HFF-Myc (cell line): Measurements from ENCODE around the gene KAZALD1.

ENCODE experiments used
- DNase-seq: peaks from one replicate; pipeline ENCODE4 v3.0.0-alpha.2; 2011; ENCODE audit warnings: low read depth; ENCODE audit errors: extremely low read depth
- H3K4me3 ChIP-seq: replicated peaks from 2 replicates; pipeline ENCODE4 v1.5.1; 2011; ENCODE audit warnings: low read depth, mild to moderate bottlenecking, control low read depth, low read length
- CTCF ChIP-seq: IDR thresholded peaks from 2 replicates; pipeline ENCODE4 v1.5.1; 2012; ENCODE audit warnings: mild to moderate bottlenecking, low read depth, low read length, control low read depth; ENCODE audit errors: missing control alignments

The KAZALD1 gene

GRCh38 chr10:101016814-101017213 is 45.0 kb upstream of the KAZALD1 start:
- H3K4me3 ChIP-seq, result no peak overlapping the region
- DNase-seq, result no peak
- TF ChIP-seq CTCF, result no peak

GRCh38 chr10:101018118-101018599 is 43.6 kb upstream of the KAZALD1 start:
- H3K4me3 ChIP-seq, result no peak overlapping the region
- no peak for TF ChIP-seq CTCF
- no peak for DNase-seq

DNA sequence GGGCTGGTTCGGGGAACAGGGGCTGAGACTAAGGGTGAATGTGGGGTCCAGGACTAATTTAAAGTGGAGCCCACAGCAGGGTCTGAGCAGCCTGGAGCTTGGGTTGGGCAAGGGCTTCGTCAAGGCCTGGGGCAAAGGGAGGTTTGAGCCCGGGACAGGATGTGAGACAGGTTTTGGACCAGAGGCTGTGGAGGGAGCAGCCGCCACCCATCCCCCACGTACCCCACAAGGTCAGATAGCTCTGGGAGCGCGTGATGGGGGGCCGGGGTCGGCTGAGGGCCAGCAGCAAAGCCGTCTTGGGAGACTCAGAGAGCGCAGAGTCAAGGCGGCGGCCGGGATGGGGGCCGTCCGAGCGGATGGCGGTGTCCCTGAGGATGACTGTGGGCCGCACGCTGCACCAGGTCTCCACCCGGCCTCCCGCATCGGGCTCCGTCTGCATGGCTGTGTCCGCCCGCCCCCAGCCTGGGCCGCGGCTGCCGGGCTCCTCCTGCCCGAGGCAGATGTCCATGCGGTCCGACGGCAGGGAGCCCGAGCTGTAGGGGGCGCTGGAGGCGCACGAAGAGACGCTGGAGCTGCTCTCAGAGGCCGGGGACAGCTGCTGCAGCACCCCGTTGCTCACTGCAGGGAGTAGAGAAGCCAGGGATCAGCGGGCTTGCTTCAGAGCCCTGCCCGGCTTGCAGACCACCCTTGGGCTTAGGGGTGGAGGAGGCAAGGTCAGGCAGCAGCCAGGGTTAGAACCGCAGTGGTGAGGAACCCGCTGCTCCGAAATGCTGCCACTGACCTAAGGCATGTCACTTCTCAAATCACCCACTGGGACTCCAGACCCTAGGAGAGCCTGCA is 43.0 kb upstream of the KAZALD1 start:
- H3K4me3 ChIP-seq, result no peak overlapping the region
- no peak for DNase-seq
- TF ChIP-seq CTCF, result peak; percentile 80

DNA sequence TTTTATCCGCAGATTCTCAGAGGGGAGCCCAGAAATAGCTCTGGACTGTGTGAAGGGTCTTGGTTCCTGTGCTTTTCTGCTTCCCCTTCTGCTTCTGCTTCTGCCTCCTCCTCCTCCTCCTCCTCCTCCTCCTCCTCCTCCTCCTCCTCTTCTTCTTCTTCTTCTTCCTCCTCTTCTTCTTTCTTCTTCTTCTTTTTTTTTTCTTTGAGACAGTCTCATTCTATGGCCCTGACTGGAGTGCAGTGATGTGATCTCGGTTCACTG is 42.4 kb upstream of the KAZALD1 start:
- DNase-seq, result no peak
- H3K4me3 ChIP-seq, result no peak overlapping the region
- TF ChIP-seq CTCF, result no peak

- DNase-seq, result no peak
- no peak for TF ChIP-seq CTCF
- H3K4me3 ChIP-seq, result no peak overlapping the region
Measured at GRCh38 chr10:101020427-101021075, 41.2 kb upstream of the KAZALD1 start.

DNA sequence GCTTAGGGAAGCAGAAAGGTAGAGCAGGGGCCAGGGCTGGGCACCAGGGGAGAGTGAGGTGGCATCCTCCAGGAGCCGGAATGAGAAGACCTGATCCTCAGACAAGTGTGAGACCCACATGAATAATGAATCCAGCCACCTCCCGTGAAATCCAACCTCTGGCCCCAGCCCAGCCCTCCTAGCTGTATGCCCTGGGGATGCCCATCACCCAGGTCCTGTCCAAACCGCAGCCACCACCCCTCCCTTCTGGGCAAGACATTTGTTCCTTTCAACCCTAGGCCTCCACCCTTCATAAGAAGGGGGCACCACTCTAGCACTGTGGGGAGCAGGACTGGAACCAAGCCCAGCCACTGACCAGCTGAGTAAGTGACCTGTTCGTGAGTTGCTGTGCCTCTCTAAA is 40.5 kb upstream of the KAZALD1 start:
- DNase-seq, result no peak
- H3K4me3 ChIP-seq, result no peak overlapping the region
- no peak for TF ChIP-seq CTCF
